ENCODE results near the gene PPM1L. TPM values are rescaled to one million over a fixed set of nuclear protein-coding genes. Genes with fewer than 3 reads are reported as not detected.

Gene PPM1L
- total and polyA plus RNA-seq, 8 donors = 5.1 to 12.7 (median 5.4) TPM

- Histone ChIP-seq H3K4me1 (peaks cover 0 to 13% of the 10 kb centered on the region in 2 donors), H3K4me3 (peak within 1 kb of the TSS; percentile 73 to 88), H3K9me3 (no peaks in the 10 kb centered on the region), H3K27ac (peak within 1 kb of the TSS; percentile 70 to 82), H3K36me3 (no peaks in the 10 kb centered on the region), H3K27me3 (peaks cover 0 to 12% of the 10 kb centered on the region in 2 donors)
- DNase-seq (peak; percentile 54 to 90 (median 68)), ATAC-seq (peak; percentile 83)
- intact Hi-C loops (cut with DNase I) = no loop called here
- no peak for TF ChIP-seq CTCF (IDR thresholded peaks at IDR 0.05)
Observed at GRCh38 chr3:161104561-161105551, 348.8 kb downstream of the PPM1L start, which contains the start of gene B3GALNT1. Gene B3GALNT1, minus strand, starts transcription at chr3:161105349. Its CDS starts 18,595 bp downstream, at chr3:161086754.

DNA sequence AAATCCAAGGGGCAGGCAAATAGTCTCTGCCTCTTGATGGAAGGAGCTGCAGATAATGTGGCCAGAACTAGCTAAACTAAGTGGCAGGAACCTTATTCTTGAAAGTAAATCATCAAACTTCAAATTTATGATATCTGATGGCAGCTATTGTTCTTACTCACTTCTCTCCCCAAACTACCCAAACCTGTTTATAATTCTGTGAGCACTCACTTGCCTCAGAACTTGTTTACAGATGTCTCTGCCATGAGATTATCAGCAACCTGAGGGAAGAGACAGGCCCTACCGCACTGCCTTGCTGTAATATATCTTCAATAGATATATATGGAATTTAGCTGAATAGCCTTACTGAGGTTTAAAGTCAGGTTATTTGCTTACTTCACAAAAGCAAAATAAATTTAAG, 351.3 kb downstream of the PPM1L start:
- Histone ChIP-seq H3K27ac (no peak overlapping the region), H3K4me1 (peaks cover 0 to 13% of the 10 kb centered on the region in 2 donors), H3K36me3 (no peaks in the 10 kb centered on the region), H3K4me3 (no peak overlapping the region), H3K27me3 (peaks cover 0 to 12% of the 10 kb centered on the region in 2 donors), H3K9me3 (no peaks in the 10 kb centered on the region)
- intact Hi-C loops (cut with DNase I) = no loop called here
- ATAC-seq (no peak), DNase-seq (no peak)
- no peak for TF ChIP-seq CTCF (IDR thresholded peaks at IDR 0.05)

- no peak overlapping the region for H3K27ac ChIP-seq
- H3K4me1 ChIP-seq = peaks cover 0 to 10% of the 10 kb centered on the region in 2 donors
- H3K9me3 ChIP-seq = no peaks in the 10 kb centered on the region
- no peak for TF ChIP-seq CTCF (IDR thresholded peaks at IDR 0.05)
- H3K36me3 ChIP-seq = no peaks in the 10 kb centered on the region
- peaks cover 0 to 12% of the 10 kb centered on the region in 2 donors for H3K27me3 ChIP-seq
- no peak overlapping the region for H3K4me3 ChIP-seq
- ATAC-seq (no peak), DNase-seq (no peak)
- intact Hi-C loops (cut with DNase I) = no loop called here
Observed at GRCh38 chr3:161108840-161109239, 352.8 kb downstream of the PPM1L start.

GRCh38 chr3:161117646-161118045, 361.6 kb downstream of the PPM1L start:
- H3K9me3 ChIP-seq = peaks cover 0 to 50% of the 10 kb centered on the region in 2 donors
- H3K4me1 ChIP-seq = no peaks in the 10 kb centered on the region
- no peak overlapping the region for H3K27ac ChIP-seq
- H3K36me3 ChIP-seq = no peaks in the 10 kb centered on the region
- no peak for TF ChIP-seq CTCF (IDR thresholded peaks at IDR 0.05)
- DNase-seq (no peak), ATAC-seq (no peak)
- no peak overlapping the region for H3K4me3 ChIP-seq
- H3K27me3 ChIP-seq = no peaks in the 10 kb centered on the region
- intact Hi-C loops (cut with DNase I) = no loop called here

- Histone ChIP-seq H3K4me3 (no peak overlapping the region), H3K4me1 (no peaks in the 10 kb centered on the region), H3K27me3 (no peaks in the 10 kb centered on the region), H3K36me3 (no peaks in the 10 kb centered on the region), H3K27ac (no peak overlapping the region), H3K9me3 (peaks cover 0 to 35% of the 10 kb centered on the region in 2 donors)
- DNase-seq (no peak), ATAC-seq (no peak)
- intact Hi-C loops (cut with DNase I) = no loop called here
- TF ChIP-seq CTCF (IDR thresholded peaks at IDR 0.05) = no peak
Observed at GRCh38 chr3:161126495-161126894, 370.5 kb downstream of the PPM1L start.

Measured in left lung (tissue), 10 donors.